HepG2 (cell line): ENCODE data around the gene ZNRF3. TPM values are rescaled to one million over a fixed set of nuclear protein-coding genes. Genes with fewer than 3 reads are reported as not detected.

ENCODE experiments used
- AGO2 ChIP-seq: fragments of 200-400 bp; formaldehyde crosslinking; optimal IDR thresholded peaks from 2 replicates; pipeline ENCODE3; 2017; ENCODE audit warnings: mild to moderate bottlenecking, low read depth, low read length, moderate library complexity
- CCDC6 ChIP-seq: sonication (generic); formaldehyde crosslinking; IDR thresholded peaks from 2 replicates; pipeline ENCODE4 v1.8.1; 2022; ENCODE audit warnings: mild to moderate bottlenecking, missing genetic modification reagents, moderate library complexity
- DPF2 ChIP-seq: sonication (generic); formaldehyde crosslinking; IDR thresholded peaks from 2 replicates; pipeline ENCODE4 v1.4.0; 2020; ENCODE audit warnings: mild to moderate bottlenecking, low read depth, missing genetic modification reagents, borderline replicate concordance
- FIP1L1 ChIP-seq: fragments of 200-400 bp; formaldehyde crosslinking; IDR thresholded peaks from 2 replicates; pipeline ENCODE4 v1.6.1; 2018; ENCODE audit warnings: low read depth, mild to moderate bottlenecking, low read length, moderate library complexity, borderline replicate concordance; ENCODE audit not compliant: insufficient read depth
- HNRNPL ChIP-seq: fragments of 200-400 bp; formaldehyde crosslinking; IDR thresholded peaks from 2 replicates; pipeline ENCODE4 v1.6.1; 2017; ENCODE audit warnings: mild to moderate bottlenecking, low read depth, low read length
- KMT2A ChIP-seq: sonication (generic); formaldehyde crosslinking; IDR thresholded peaks from 2 replicates; pipeline ENCODE4 v1.4.0; 2020; ENCODE audit warnings: missing genetic modification reagents
- MEIS1 ChIP-seq: sonication (generic); formaldehyde crosslinking; IDR thresholded peaks from 2 replicates; pipeline ENCODE4 v1.9.0; 2021; ENCODE audit warnings: mild to moderate bottlenecking, missing genetic modification reagents, moderate library complexity, borderline replicate concordance
- MYC ChIP-seq: sonication (generic); formaldehyde crosslinking; IDR thresholded peaks from 2 replicates; pipeline ENCODE4 v1.9.0; 2021; ENCODE audit warnings: missing genetic modification reagents, borderline replicate concordance
- NBN ChIP-seq: fragments of 450-650 bp; conservative IDR thresholded peaks from 2 replicates; pipeline ENCODE4 v1.6.1; 2017
- NFRKB ChIP-seq: fragments of 450-650 bp; IDR thresholded peaks from 2 replicates; pipeline ENCODE4 v1.6.1; 2017
- REL ChIP-seq: sonication (generic); formaldehyde crosslinking; conservative IDR thresholded peaks from 2 replicates; pipeline ENCODE4 v1.8.0; 2022; ENCODE audit warnings: mild to moderate bottlenecking, missing genetic modification reagents, moderate library complexity
- SOX13 ChIP-seq, 3 experiments: fragments of 450-650 bp in 1 of 3; sonication (generic) in 1 of 3; formaldehyde crosslinking in 1 of 3; IDR thresholded peaks in 2 of 3; conservative IDR thresholded peaks in 1 of 3; 2 replicates each; pipeline versions ENCODE4 v1.5.0 to v1.6.1; 2016 to 2020; ENCODE audit warnings: antibody characterized with exemption in 1 of 3, mild to moderate bottlenecking in 1 of 3, missing compliant biosample characterization in 1 of 3, missing genetic modification reagents in 1 of 3, moderate library complexity in 1 of 3
- SP4 ChIP-seq: sonication (generic); formaldehyde crosslinking; IDR thresholded peaks from 2 replicates; pipeline ENCODE4 v1.8.1; 2023; ENCODE audit warnings: mild to moderate bottlenecking, missing genetic modification reagents
- SP5 ChIP-seq: IDR thresholded peaks from 2 replicates; pipeline ENCODE4 v1.6.1; 2016; ENCODE audit warnings: low read depth, borderline replicate concordance
- YEATS4 ChIP-seq: sonication (generic); formaldehyde crosslinking; IDR thresholded peaks from 2 replicates; pipeline ENCODE4 v1.4.0; 2020; ENCODE audit warnings: missing genetic modification reagents, borderline replicate concordance
- ZBTB20 ChIP-seq: sonication (generic); formaldehyde crosslinking; IDR thresholded peaks from 2 replicates; pipeline ENCODE4 v1.8.1; 2023; ENCODE audit warnings: missing genetic modification reagents, low read depth, mild to moderate bottlenecking, borderline replicate concordance
- ZNF225 ChIP-seq: sonication (generic); formaldehyde crosslinking; IDR thresholded peaks from 2 replicates; pipeline ENCODE4 v1.4.0; 2020; ENCODE audit warnings: mild to moderate bottlenecking, missing genetic modification reagents
- ZNF331 ChIP-seq: sonication (generic); formaldehyde crosslinking; IDR thresholded peaks from 2 replicates; pipeline ENCODE4 v1.4.0; 2020; ENCODE audit warnings: missing genetic modification reagents
- ZNF354B ChIP-seq: sonication (generic); formaldehyde crosslinking; IDR thresholded peaks from 2 replicates; pipeline ENCODE4 v1.8.0; 2022; ENCODE audit warnings: mild to moderate bottlenecking, missing genetic modification reagents
- ZNF556 ChIP-seq: sonication (generic); formaldehyde crosslinking; IDR thresholded peaks from 2 replicates; pipeline ENCODE4 v1.4.0; 2020; ENCODE audit warnings: mild to moderate bottlenecking, missing genetic modification reagents, borderline replicate concordance
- polyA plus RNA-seq, 8 experiments: library from polyadenylated mRNA; depleted of rRNA in 3 of 8; stranded (reverse) in 7 of 8; unstranded in 1 of 8; fragments of >200 nt; fragmentation: Illumina TruSeq in 4 of 8; extraction: Trizol in 4 of 8; gene quantifications; 2 replicates each; pipeline versions ENCODE4 v1.2.1 to v1.2.3, GENCODE V29; 2011 to 2016; ENCODE audit warnings: low read depth in 4 of 8, missing spikeins in 1 of 8, mixed read lengths in 1 of 8; ENCODE audit not compliant: insufficient read depth in 1 of 8
- total RNA-seq, 5 experiments: library from RNA; depleted of rRNA; stranded (reverse); fragments of >200 nt; fragmentation: Illumina TruSeq; extraction: Trizol; gene quantifications; 2 replicates each; pipeline ENCODE4 v1.2.3, GENCODE V29; 2016; ENCODE audit warnings: low read depth in 1 of 5
- TF ChIP-seq, protein P1 (sequence below): sonication (generic); formaldehyde crosslinking; IDR thresholded peaks from 2 replicates; pipeline ENCODE4 v1.5.0; 2020; ENCODE audit warnings: missing genetic modification reagents
- TF ChIP-seq, protein P2 (sequence below): sonication (generic); formaldehyde crosslinking; conservative IDR thresholded peaks from 2 replicates; pipeline ENCODE4 v1.4.0; 2020; ENCODE audit warnings: mild to moderate bottlenecking, missing genetic modification reagents, moderate library complexity

Gene ZNRF3
- total and polyA plus RNA-seq, 2 of the 13 experiments (the other 11 are each of a cell fraction or from before 2014, with no cell fraction given), result 20.3 to 36.7 TPM

DNA sequence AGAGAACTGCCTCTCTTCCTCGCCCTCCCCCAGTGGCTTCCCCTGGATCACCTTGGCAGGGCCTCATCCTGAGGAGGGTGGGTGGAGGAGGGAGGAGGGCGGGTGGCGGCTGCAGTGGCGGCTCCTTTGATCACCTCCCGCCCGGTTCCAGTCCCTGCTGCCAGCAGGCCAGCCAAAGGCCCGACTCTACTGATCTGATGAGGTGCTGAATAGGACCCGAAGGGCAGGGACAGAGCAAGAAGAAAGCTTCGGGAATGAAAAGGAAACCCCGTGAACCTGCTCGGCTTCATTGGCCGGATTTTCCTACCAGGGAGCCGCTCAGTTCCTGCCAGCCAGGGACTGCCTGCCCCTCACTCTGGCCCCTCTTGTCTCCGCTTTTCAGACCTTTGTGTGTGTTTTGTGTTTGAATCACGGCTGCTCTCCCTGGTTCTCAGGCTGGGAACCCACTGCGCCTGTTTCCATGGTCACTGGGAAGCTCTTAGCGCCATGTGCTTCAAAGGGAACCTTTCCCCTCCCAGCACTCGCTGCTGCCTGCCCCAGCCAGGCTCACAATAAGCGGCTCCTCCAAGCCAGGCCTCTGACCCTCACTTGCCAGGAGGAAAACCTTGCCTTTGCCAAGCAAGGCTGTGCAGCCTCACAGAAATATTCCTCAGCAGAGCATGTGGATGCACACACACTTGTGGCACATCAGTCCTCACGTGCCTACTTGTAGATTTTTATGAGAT, 121.4 kb downstream of the ZNRF3 start (continued):
- TF ChIP-seq, protein P1, sequence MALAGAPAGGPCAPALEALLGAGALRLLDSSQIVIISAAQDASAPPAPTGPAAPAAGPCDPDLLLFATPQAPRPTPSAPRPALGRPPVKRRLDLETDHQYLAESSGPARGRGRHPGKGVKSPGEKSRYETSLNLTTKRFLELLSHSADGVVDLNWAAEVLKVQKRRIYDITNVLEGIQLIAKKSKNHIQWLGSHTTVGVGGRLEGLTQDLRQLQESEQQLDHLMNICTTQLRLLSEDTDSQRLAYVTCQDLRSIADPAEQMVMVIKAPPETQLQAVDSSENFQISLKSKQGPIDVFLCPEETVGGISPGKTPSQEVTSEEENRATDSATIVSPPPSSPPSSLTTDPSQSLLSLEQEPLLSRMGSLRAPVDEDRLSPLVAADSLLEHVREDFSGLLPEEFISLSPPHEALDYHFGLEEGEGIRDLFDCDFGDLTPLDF, result no peak
- no peak for TF ChIP-seq ZNF354B
- TF ChIP-seq CCDC6 (CRISPR knock-in tag), result peak; percentile 90
- peak; percentile 41; the same call in 1 of the 2 replicates for TF ChIP-seq SP4 (CRISPR knock-in tag)
- TF ChIP-seq, protein P2, sequence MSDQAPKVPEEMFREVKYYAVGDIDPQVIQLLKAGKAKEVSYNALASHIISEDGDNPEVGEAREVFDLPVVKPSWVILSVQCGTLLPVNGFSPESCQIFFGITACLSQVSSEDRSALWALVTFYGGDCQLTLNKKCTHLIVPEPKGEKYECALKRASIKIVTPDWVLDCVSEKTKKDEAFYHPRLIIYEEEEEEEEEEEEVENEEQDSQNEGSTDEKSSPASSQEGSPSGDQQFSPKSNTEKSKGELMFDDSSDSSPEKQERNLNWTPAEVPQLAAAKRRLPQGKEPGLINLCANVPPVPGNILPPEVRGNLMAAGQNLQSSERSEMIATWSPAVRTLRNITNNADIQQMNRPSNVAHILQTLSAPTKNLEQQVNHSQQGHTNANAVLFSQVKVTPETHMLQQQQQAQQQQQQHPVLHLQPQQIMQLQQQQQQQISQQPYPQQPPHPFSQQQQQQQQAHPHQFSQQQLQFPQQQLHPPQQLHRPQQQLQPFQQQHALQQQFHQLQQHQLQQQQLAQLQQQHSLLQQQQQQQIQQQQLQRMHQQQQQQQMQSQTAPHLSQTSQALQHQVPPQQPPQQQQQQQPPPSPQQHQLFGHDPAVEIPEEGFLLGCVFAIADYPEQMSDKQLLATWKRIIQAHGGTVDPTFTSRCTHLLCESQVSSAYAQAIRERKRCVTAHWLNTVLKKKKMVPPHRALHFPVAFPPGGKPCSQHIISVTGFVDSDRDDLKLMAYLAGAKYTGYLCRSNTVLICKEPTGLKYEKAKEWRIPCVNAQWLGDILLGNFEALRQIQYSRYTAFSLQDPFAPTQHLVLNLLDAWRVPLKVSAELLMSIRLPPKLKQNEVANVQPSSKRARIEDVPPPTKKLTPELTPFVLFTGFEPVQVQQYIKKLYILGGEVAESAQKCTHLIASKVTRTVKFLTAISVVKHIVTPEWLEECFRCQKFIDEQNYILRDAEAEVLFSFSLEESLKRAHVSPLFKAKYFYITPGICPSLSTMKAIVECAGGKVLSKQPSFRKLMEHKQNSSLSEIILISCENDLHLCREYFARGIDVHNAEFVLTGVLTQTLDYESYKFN (CRISPR knock-in tag), result peak; percentile 72
- no peak for TF ChIP-seq FIP1L1
- 0 out of 2 replicates have a peak, but pooled peaks have one; percentile 13 for TF ChIP-seq ZNF331 (CRISPR knock-in tag)
- TF ChIP-seq MEIS1, result no peak
- peak; percentile 71; the same call in 1 of the 2 replicates for TF ChIP-seq SP5 (CRISPR knock-in tag)
- TF ChIP-seq KMT2A (CRISPR knock-in tag), result peak; percentile 77
- TF ChIP-seq NFRKB, result no peak
- peak; percentile 27; the same call in 1 of the 2 replicates for TF ChIP-seq ZBTB20 (CRISPR knock-in tag)
- TF ChIP-seq REL (CRISPR knock-in tag), result no peak
- TF ChIP-seq DPF2 (CRISPR knock-in tag), result peak; percentile 58; the same call in 1 of the 2 replicates
- no peak for TF ChIP-seq NBN
- 0 out of 2 replicates have a peak, but pooled peaks have one; percentile 27 for TF ChIP-seq HNRNPL
- 0 out of 2 replicates have a peak, but pooled peaks have one; percentile 37 for TF ChIP-seq YEATS4
- no peak for TF ChIP-seq SOX13 (IDR thresholded peaks at IDR 0.05)
- peak in 1 of 2 experiments; percentile 40; a peak in 1 of 4 replicates for TF ChIP-seq SOX13 (CRISPR knock-in tag; conservative IDR thresholded peaks at IDR 0.05 in 1 of 2, IDR thresholded peaks at IDR 0.05 in 1 of 2)
- TF ChIP-seq AGO2, result peak; percentile 56
- TF ChIP-seq ZNF225, result no peak
- 0 out of 2 replicates have a peak, but pooled peaks have one; percentile 26 for TF ChIP-seq ZNF556 (CRISPR knock-in tag)
- peak; percentile 91 for TF ChIP-seq MYC (CRISPR knock-in tag)
